GM23338 (cell line): ENCODE results near the gene OR8K1. TPM values are rescaled to one million over a fixed set of nuclear protein-coding genes. Genes with fewer than 3 reads are reported as not detected.

ENCODE experiments used
- ATAC-seq: fragments of 200-7000 bp; cut with Tn5 transposase; 3 replicates; pipeline ENCODE4 v1.9.1; 2020
- DNase-seq: peaks from one replicate; pipeline ENCODE4 v3.0.0-alpha.2; 2015; ENCODE audit warnings: low spot score
- H2AFZ ChIP-seq: fragments of 200-600 bp; sonication (generic); 2 replicates; pipeline ENCODE4 v1.8.0; 2016; ENCODE audit warnings: antibody characterized with exemption, mild to moderate bottlenecking, moderate library complexity
- H3F3A ChIP-seq: fragments of 200-600 bp; sonication (generic); replicated peaks from 2 replicates; pipeline ENCODE4 v1.8.0; 2017; ENCODE audit warnings: antibody characterized with exemption, mixed run types, low read depth
- H3K27ac ChIP-seq: fragments of 200-600 bp; sonication (generic); 2 replicates; pipeline ENCODE4 v1.6.1; 2016; ENCODE audit warnings: low read depth
- H3K27me3 ChIP-seq: fragments of 200-600 bp; sonication (generic); 2 replicates; pipeline ENCODE4 v1.8.0; 2016; ENCODE audit warnings: mild to moderate bottlenecking, mixed run types, moderate library complexity; ENCODE audit not compliant: insufficient read depth
- H3K36me3 ChIP-seq: fragments of 200-600 bp; sonication (generic); 2 replicates; pipeline ENCODE4 v1.8.0; 2016; ENCODE audit warnings: mild to moderate bottlenecking; ENCODE audit not compliant: insufficient read depth
- H3K4me1 ChIP-seq: fragments of 200-600 bp; sonication (generic); 2 replicates; pipeline ENCODE4 v1.8.0; 2016; ENCODE audit warnings: mild to moderate bottlenecking, moderate library complexity; ENCODE audit not compliant: insufficient read depth
- H3K4me2 ChIP-seq: fragments of 200-600 bp; sonication (generic); 2 replicates; pipeline ENCODE4 v1.7.1; 2017; ENCODE audit warnings: mixed run types
- H3K4me3 ChIP-seq: fragments of 200-600 bp; sonication (generic); 2 replicates; pipeline ENCODE4 v1.6.1; 2016; ENCODE audit warnings: mixed run types
- H3K79me2 ChIP-seq: fragments of 200-600 bp; sonication (generic); replicated peaks from 2 replicates; pipeline ENCODE4 v1.8.0; 2017; ENCODE audit warnings: mild to moderate bottlenecking; ENCODE audit not compliant: insufficient read depth
- H3K9me2 ChIP-seq: fragments of 200-600 bp; sonication (generic); 2 replicates; pipeline ENCODE4 v1.8.0; 2017; ENCODE audit not compliant: insufficient read depth
- H4K20me1 ChIP-seq: fragments of 200-600 bp; sonication (generic); replicated peaks from 2 replicates; pipeline ENCODE4 v1.8.0; 2017; ENCODE audit warnings: mild to moderate bottlenecking; ENCODE audit not compliant: insufficient read depth
- H3K27ac Mint-ChIP-seq: 2 replicates; pipeline ENCODE4 v1.8.0; 2020; ENCODE audit warnings: inconsistent platforms, mild to moderate bottlenecking, moderate library complexity, mixed read lengths
- H3K27me3 Mint-ChIP-seq: 3 replicates; pipeline ENCODE4 v1.8.0; 2022; ENCODE audit warnings: low read depth, mild to moderate bottlenecking, moderate library complexity, mixed read lengths, inconsistent platforms; ENCODE audit not compliant: insufficient read depth, poor library complexity
- H3K36me3 Mint-ChIP-seq: 3 replicates; pipeline ENCODE4 v1.8.0; 2021; ENCODE audit warnings: low read depth, mild to moderate bottlenecking, inconsistent platforms, moderate library complexity, mixed read lengths
- H3K4me1 Mint-ChIP-seq: 3 replicates; pipeline ENCODE4 v1.8.0; 2020; ENCODE audit warnings: mild to moderate bottlenecking, inconsistent platforms, mixed read lengths
- H3K4me3 Mint-ChIP-seq: 3 replicates; pipeline ENCODE4 v1.8.0; 2021; ENCODE audit warnings: moderate library complexity, mild to moderate bottlenecking, inconsistent platforms, mixed read lengths
- H3K9me3 Mint-ChIP-seq: 3 replicates; pipeline ENCODE4 v1.8.0; 2020; ENCODE audit warnings: moderate library complexity, mild to moderate bottlenecking, inconsistent platforms, mixed read lengths
- CREB1 ChIP-seq: fragments of 250-450 bp; sonication (Bioruptor Pico); IDR thresholded peaks from 2 replicates; pipeline ENCODE4 v1.5.0; 2020; ENCODE audit warnings: low read depth, mild to moderate bottlenecking, moderate library complexity
- ETS1 ChIP-seq: IDR thresholded peaks from 2 replicates; pipeline ENCODE4 v1.6.1; 2016; ENCODE audit warnings: antibody characterized with exemption
- EZH2 ChIP-seq: fragments of 200-600 bp; sonication (generic); IDR thresholded peaks from one replicate; pipeline ENCODE4 v1.8.0; 2017; ENCODE audit warnings: antibody characterized with exemption, mild to moderate bottlenecking, low read depth; ENCODE audit not compliant: unreplicated experiment
- EZH2phosphoT487 ChIP-seq: fragments of 200-600 bp; sonication (generic); IDR thresholded peaks from one replicate; pipeline ENCODE4 v1.8.1; 2018; ENCODE audit warnings: antibody characterized with exemption; ENCODE audit not compliant: unreplicated experiment
- JUNB ChIP-seq: IDR thresholded peaks from one replicate; pipeline ENCODE4 v1.6.1; 2016; ENCODE audit warnings: antibody characterized with exemption; ENCODE audit not compliant: unreplicated experiment
- POLR2AphosphoS5 ChIP-seq: IDR thresholded peaks from 2 replicates; pipeline ENCODE4 v1.6.1; 2016; ENCODE audit warnings: antibody characterized with exemption, low read depth
- REST ChIP-seq: IDR thresholded peaks from one replicate; pipeline ENCODE4 v1.6.1; 2018; ENCODE audit warnings: antibody characterized with exemption; ENCODE audit not compliant: unreplicated experiment
- STAT1 ChIP-seq: IDR thresholded peaks from one replicate; pipeline ENCODE4 v1.6.1; 2016; ENCODE audit warnings: antibody characterized with exemption; ENCODE audit not compliant: unreplicated experiment
- ZNF114 ChIP-seq: fragments of 250-450 bp; sonication (Bioruptor Pico); IDR thresholded peaks from 2 replicates; pipeline ENCODE4 v1.5.0; 2020; ENCODE audit warnings: mild to moderate bottlenecking, moderate library complexity
- ZNF331 ChIP-seq: fragments of 250-450 bp; sonication (Bioruptor Pico); IDR thresholded peaks from 2 replicates; pipeline ENCODE4 v1.5.0; 2020; ENCODE audit warnings: low read depth, mild to moderate bottlenecking, moderate library complexity
- ZNF462 ChIP-seq: fragments of 250-450 bp; sonication (Bioruptor Pico); IDR thresholded peaks from 2 replicates; pipeline ENCODE4 v1.5.0; 2020; ENCODE audit warnings: mild to moderate bottlenecking, moderate library complexity
- polyA plus RNA-seq: library from polyadenylated mRNA; unstranded; fragments of >200 nt; fragmentation: Nextera tagmentation; extraction: Ambion mirVana; gene quantifications from 2 replicates; pipeline ENCODE4 v1.2.1, GENCODE V29; 2016
- total RNA-seq: library from RNA; depleted of rRNA; stranded (reverse); fragments of >200 nt; shearing (Covaris generic); gene quantifications from 2 replicates; pipeline ENCODE4 v1.2.3, GENCODE V29; 2014

OR8K1 gene
- total and polyA plus RNA-seq, 2 experiments from 2014 or later = not detected

GRCh38 chr11:56340289-56340688, 5.5 kb upstream of the OR8K1 start:
- Histone ChIP-seq H3K4me2 (no peak overlapping the region), H3K9me2 (peaks cover 13% of the 10 kb centered on the region; the same call in 1 of the 2 replicates), H4K20me1 (no peaks in the 10 kb centered on the region), H3K36me3 (no peaks in the 10 kb centered on the region), H3K27me3 (no peaks in the 10 kb centered on the region), H3K4me1 (0 out of 2 replicates have a peak, but pooled peaks cover 8% of the 10 kb centered on the region), H3K27ac (no peak overlapping the region), H3K79me2 (no peaks in the 10 kb centered on the region), H3F3A (no peaks in the 10 kb centered on the region), H2AFZ (no peak overlapping the region), H3K4me3 (no peak overlapping the region)
- no peak for DNase-seq
- ATAC-seq = no peak
- Mint-ChIP-seq H3K9me3 (peaks cover 16% of the 10 kb centered on the region), H3K4me3 (no peak overlapping the region), H3K27ac (no peak overlapping the region; the same call in 1 of the 2 replicates), H3K27me3 (no peaks in the 10 kb centered on the region), H3K4me1 (peaks cover 10% of the 10 kb centered on the region; the same call in 2 of the 3 replicates), H3K36me3 (peaks cover 17% of the 10 kb centered on the region; the same call in 2 of the 3 replicates)
- no peak for TF ChIP-seq ZNF114

GRCh38 chr11:56353991-56354390, 8.2 kb downstream of the OR8K1 start, which contains the start of gene OR8J1:
OR8J1 (plus strand) TSS chr11:56354291; CDS start chr11:56360247, 5,956 bp downstream.
- no peaks in the 10 kb centered on the region for H3K36me3 ChIP-seq
- H3K4me3 ChIP-seq = no peak within 1 kb of the TSS
- no peak within 1 kb of the TSS for H3K4me2 ChIP-seq
- Mint-ChIP-seq H3K4me1 (no peaks in the 10 kb centered on the region), H3K36me3 (no peaks in the 10 kb centered on the region), H3K9me3 (no peaks in the 10 kb centered on the region), H3K27me3 (no peaks in the 10 kb centered on the region), H3K4me3 (no peak within 1 kb of the TSS), H3K27ac (no peak within 1 kb of the TSS)
- no peak within 1 kb of the TSS for H3K27ac ChIP-seq
- no peaks in the 10 kb centered on the region for H4K20me1 ChIP-seq
- no peaks in the 10 kb centered on the region for H3K9me2 ChIP-seq
- no peak for ATAC-seq
- H3K4me1 ChIP-seq = no peaks in the 10 kb centered on the region
- H3K79me2 ChIP-seq = no peaks in the 10 kb centered on the region
- no peaks in the 10 kb centered on the region for H3F3A ChIP-seq
- no peak for DNase-seq
- H2AFZ ChIP-seq = no peak within 1 kb of the TSS
- no peaks in the 10 kb centered on the region for H3K27me3 ChIP-seq
- TF ChIP-seq ZNF114 (no peak), ZNF331 (CRISPR knock-in tag) (no peak), ETS1 (no peak), CREB1 (no peak), REST (no peak), EZH2phosphoT487 (no peak), EZH2 (no peak), POLR2AphosphoS5 (no peak), ZNF462 (no peak), STAT1 (no peak), JUNB (no peak)
